HL-60/S4 treated with phorbol 12-myristate 13-acetate at 8.2 ng/mL for 4 days and 3 days (cell line): ENCODE results near the gene MYH14.

Experiments used
- in situ Hi-C: fragments of 300-500 bp; cut with MboI; formaldehyde crosslinking; loops from 2 replicates; pipeline ENCODE4 v1.15.0; 2022; ENCODE audit warnings: low sequenced_read_pairs

The MYH14 gene

DNA sequence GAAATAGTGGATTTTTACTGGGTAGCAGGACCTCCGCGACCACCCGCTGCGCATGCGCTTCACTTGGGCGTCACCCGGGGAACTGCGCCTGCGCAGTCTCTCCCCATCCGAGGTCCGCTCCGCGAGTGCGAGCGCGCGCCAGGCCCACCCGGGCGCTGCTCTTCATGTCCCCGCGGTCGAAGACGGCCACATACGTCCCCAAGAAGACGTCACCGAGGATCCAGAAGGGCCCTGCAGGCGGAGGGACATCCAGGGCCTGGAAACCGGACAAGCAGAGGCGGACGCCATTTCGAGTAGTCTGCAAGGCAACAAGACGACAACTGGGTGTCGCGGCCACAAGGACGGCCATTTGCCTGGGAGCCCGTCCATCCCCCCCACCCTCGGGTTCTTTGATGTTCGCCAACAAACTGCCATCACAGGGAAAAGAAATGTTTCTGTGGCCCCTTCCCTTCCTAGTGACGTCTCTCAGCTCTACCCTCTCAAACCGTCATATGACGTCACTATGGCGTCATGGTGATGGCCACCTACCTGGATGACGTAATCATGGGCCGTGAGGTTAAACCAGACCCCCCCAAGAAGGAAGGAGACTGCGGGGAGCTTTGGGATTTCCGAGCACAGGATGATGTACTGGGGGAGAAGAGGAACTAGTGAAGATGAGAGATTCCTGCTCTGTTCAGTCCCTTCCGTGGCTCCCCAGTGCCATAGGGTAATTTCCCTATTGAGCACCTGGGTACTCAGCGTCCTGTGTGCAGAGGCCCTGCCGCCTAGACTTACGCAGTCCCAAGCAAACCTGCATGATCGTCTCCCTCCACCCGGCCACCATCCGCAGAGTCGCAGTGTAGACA is 155.3 kb downstream of the MYH14 start:
- in situ Hi-C loops = loop anchor here (25.0 kb wide), 1 partner anchor 429 kb away; the partner anchor contains the start of gene ACP4

- in situ Hi-C loops = loop anchor here (25.0 kb wide), 1 partner anchor 428 kb away; the partner anchor contains the start of gene ACP4
Observed at GRCh38 chr19:50359328-50359818, 156.0 kb downstream of the MYH14 start.
